A673 (cell line): ENCODE data around the gene CLCN7. TPM values are rescaled to one million over a fixed set of nuclear protein-coding genes. Genes with fewer than 3 reads are reported as not detected.

Source experiments
- BruUV-seq: library from RNA; stranded (reverse); fragments of 400-500 nt; replicated peaks from 2 replicates; lab custom pipeline; 2021; lab: Mats Ljungman, UMichigan
- CTCF ChIA-PET: fragments of 300-600 bp; sonication (Branson Sonifier 250); formaldehyde crosslinking; loops from one replicate; lab custom pipeline; 2022; ENCODE audit warnings: antibody characterized with exemption; lab: Charles Lee
- POLR2A ChIA-PET: fragments of 300-600 bp; sonication (Branson Sonifier 250); formaldehyde crosslinking; loops from one replicate; lab custom pipeline; 2022; ENCODE audit warnings: antibody characterized with exemption; ENCODE audit not compliant: low non-redundant PET; lab: Charles Lee
- DNase-seq: peaks from one replicate; pipeline ENCODE4 v3.0.0-alpha.2; 2015; ENCODE audit warnings: low spot score
- H3K27ac ChIP-seq: fragments of 200-600 bp; sonication (generic); 2 replicates; pipeline ENCODE4 v1.5.1; 2016; ENCODE audit warnings: mixed run types, low read depth, mild to moderate bottlenecking, mixed read lengths, antibody characterized with exemption, low read length; ENCODE audit not compliant: poor library complexity, severe bottlenecking
- H3K27me3 ChIP-seq: fragments of 200-600 bp; sonication (generic); replicated peaks from 2 replicates; pipeline ENCODE4 v1.6.1; 2017; ENCODE audit warnings: mixed run types, low read depth, mild to moderate bottlenecking, mixed read lengths, antibody characterized with exemption, low read length; ENCODE audit not compliant: insufficient read depth, poor library complexity
- H3K36me3 ChIP-seq: fragments of 200-600 bp; sonication (generic); 2 replicates; pipeline ENCODE4 v1.6.1; 2016; ENCODE audit warnings: mixed run types, mild to moderate bottlenecking, mixed read lengths, antibody characterized with exemption, low read length; ENCODE audit not compliant: insufficient read depth, poor library complexity, severe bottlenecking
- H3K4me1 ChIP-seq: fragments of 200-600 bp; sonication (generic); 2 replicates; pipeline ENCODE4 v1.6.1; 2017; ENCODE audit warnings: mixed run types, mild to moderate bottlenecking, mixed read lengths, antibody characterized with exemption, low read length; ENCODE audit not compliant: insufficient read depth, poor library complexity, severe bottlenecking
- H3K4me3 ChIP-seq: fragments of 200-600 bp; sonication (generic); 2 replicates; pipeline ENCODE4 v1.5.1; 2016; ENCODE audit warnings: low read depth, mixed run types, mild to moderate bottlenecking, mixed read lengths, low read length; ENCODE audit not compliant: poor library complexity, severe bottlenecking
- H3K9me3 ChIP-seq: fragments of 200-600 bp; sonication (generic); 2 replicates; pipeline ENCODE4 v1.6.1; 2016; ENCODE audit warnings: mixed run types, low read depth, mild to moderate bottlenecking, mixed read lengths, antibody characterized with exemption, low read length; ENCODE audit not compliant: poor library complexity, severe bottlenecking
- CTCF ChIP-seq: fragments of 300-800, 200-600 bp; sonication (generic); conservative IDR thresholded peaks from 2 replicates; pipeline ENCODE4 v1.5.1; 2017; ENCODE audit warnings: low read depth, mild to moderate bottlenecking, antibody characterized with exemption, low read length, moderate library complexity, mixed read lengths
- EZH2 ChIP-seq: fragments of 200-600 bp; sonication (generic); IDR thresholded peaks from 2 replicates; pipeline ENCODE4 v1.6.1; 2017; ENCODE audit warnings: borderline replicate concordance, low read depth, mild to moderate bottlenecking, mixed read lengths, antibody characterized with exemption, low read length; ENCODE audit not compliant: poor library complexity, severe bottlenecking
- intact Hi-C: fragments of 100-400 bp; cut with micrococcal nuclease; formaldehyde crosslinking; loops from one replicate; pipeline ENCODE4 v1.10.0; 2022; ENCODE audit not compliant: unreplicated experiment
- total RNA-seq: library from RNA; stranded (reverse); gene quantifications from 2 replicates; pipeline ENCODE4 v1.2.3, GENCODE V29; 2021

Gene CLCN7
- total RNA-seq, 1 experiment from 2014 or later, result 89.3 TPM

- TF ChIP-seq CTCF (no peak), EZH2 (no peak)
- Histone ChIP-seq H3K27me3 (no peaks in the 10 kb centered on the region), H3K4me3 (peak overlapping the region; percentile 88), H3K9me3 (no peaks in the 10 kb centered on the region), H3K36me3 (peaks cover 9% of the 10 kb centered on the region), H3K4me1 (peaks cover 3% of the 10 kb centered on the region), H3K27ac (no peak overlapping the region)
- POLR2A ChIA-PET, result interaction anchor here (0.7 kb wide), 1 partner anchor 16 kb away, joined by 3 read pairs; no protein-coding TSS in a partner anchor
- DNase-seq, result no peak
- intact Hi-C loops, result no loop called here
- BruUV-seq, result no TSS peak
- CTCF ChIA-PET, result no interaction called here
These were observed 19.9 kb upstream of the CLCN7 start for GRCh38 chr16:1494711-1495110.

GRCh38 chr16:1494129-1494640 lies 19.4 kb upstream of the CLCN7 start:
- Histone ChIP-seq H3K27me3 (no peaks in the 10 kb centered on the region), H3K27ac (peak overlapping the region; percentile 98), H3K9me3 (no peaks in the 10 kb centered on the region), H3K36me3 (peaks cover 9% of the 10 kb centered on the region), H3K4me3 (peak overlapping the region; percentile 88), H3K4me1 (peaks cover 3% of the 10 kb centered on the region)
- peak; percentile 57 for DNase-seq
- intact Hi-C loops, result no loop called here
- no TSS peak for BruUV-seq
- CTCF ChIA-PET, result no interaction called here
- TF ChIP-seq CTCF (peak; percentile 47), EZH2 (no peak)
- POLR2A ChIA-PET, result interaction anchor here (0.7 kb wide), 1 partner anchor 17 kb away, joined by 3 read pairs; no protein-coding TSS in a partner anchor

- Histone ChIP-seq H3K36me3 (peaks cover 9% of the 10 kb centered on the region), H3K4me1 (peaks cover 3% of the 10 kb centered on the region), H3K27me3 (no peaks in the 10 kb centered on the region), H3K4me3 (peak overlapping the region; percentile 88), H3K27ac (peak overlapping the region; percentile 98), H3K9me3 (no peaks in the 10 kb centered on the region)
- intact Hi-C loops, result no loop called here
- CTCF ChIA-PET, result no interaction called here
- POLR2A ChIA-PET, result no interaction called here
- BruUV-seq, result TSS peak; percentile 62
- TF ChIP-seq EZH2 (no peak), CTCF (no peak)
- DNase-seq, result peak; percentile 40
These were observed 18.9 kb upstream of the CLCN7 start for GRCh38 chr16:1493746-1494094.
